HCT116 (cell line): ENCODE data around the gene DEPDC4. TPM values are rescaled to one million over a fixed set of nuclear protein-coding genes. Genes with fewer than 3 reads are reported as not detected.

Experiments
- ATAC-seq: fragments of 200-7000 bp; cut with Tn5 transposase; 2 replicates; pipeline ENCODE4 v1.9.1; 2020; ENCODE audit warnings: mild to moderate bottlenecking, moderate library complexity
- BruUV-seq: library from RNA; stranded (reverse); fragments of 400-500 nt; replicated peaks from 2 replicates; lab custom pipeline; 2021; lab: Mats Ljungman, UMichigan
- CTCF ChIA-PET: fragments of 300-600 bp; sonication (Branson Sonifier 250); formaldehyde crosslinking; loops from one replicate; lab custom pipeline; 2021; ENCODE audit warnings: antibody characterized with exemption; lab: Charles Lee
- POLR2A ChIA-PET: fragments of 300-600, 350-600 bp; sonication (Branson Sonifier 250); formaldehyde crosslinking; loops from one replicate; lab custom pipeline; 2021; ENCODE audit warnings: antibody characterized with exemption; lab: Charles Lee
- RAD21 ChIA-PET, 2 experiments: fragments of 300-600 bp; sonication (Branson Sonifier 250); formaldehyde crosslinking; loops; one replicate each; lab custom pipeline; 2023; ENCODE audit warnings: low total read pairs in 2 of 2; ENCODE audit not compliant: uncharacterized antibody in 2 of 2, unreplicated experiment in 2 of 2, low non-redundant PET in 1 of 2; lab: Charles Lee
- DNase-seq: peaks from one replicate; pipeline ENCODE4 v3.0.0-alpha.2; 2010; ENCODE audit warnings: low read depth, low spot score
- H2AFZ ChIP-seq: fragments of 200-600 bp; shearing (Covaris generic), sonication (generic); 2 replicates; pipeline ENCODE4 v1.6.1; 2017; ENCODE audit warnings: low read depth, mixed run types, mixed read lengths, antibody characterized with exemption, low read length; ENCODE audit not compliant: poor library complexity, severe bottlenecking
- H3K27ac ChIP-seq: 2 replicates; pipeline ENCODE4 v1.5.1; 2012; ENCODE audit warnings: low read depth, low read length
- H3K27me3 ChIP-seq: fragments of 200-600 bp; sonication (generic); 2 replicates; pipeline ENCODE4 v1.6.1; 2016; ENCODE audit warnings: mixed run types, low read length, mixed read lengths; ENCODE audit not compliant: insufficient read depth
- H3K36me3 ChIP-seq, 2 experiments: fragments of 200-500 bp in 1 of 2; fragments of 200-600 bp in 1 of 2; sonication (Bioruptor generic) in 1 of 2; sonication (generic) in 1 of 2; 2 replicates each; pipeline versions ENCODE4 v1.5.1 to v1.6.1; 2014 to 2016; ENCODE audit warnings: low read length in 2 of 2, inconsistent platforms in 1 of 2, mixed read lengths in 1 of 2, mixed run types in 1 of 2; ENCODE audit not compliant: insufficient read depth in 2 of 2, control insufficient read depth in 1 of 2
- H3K4me1 ChIP-seq, 2 experiments: fragments of 200-600 bp in 1 of 2; sonication (generic) in 1 of 2; 2 replicates each; pipeline versions ENCODE4 v1.5.1 to v1.6.1; 2012 to 2017; ENCODE audit warnings: low read length in 2 of 2, inconsistent platforms in 1 of 2, mild to moderate bottlenecking in 1 of 2, mixed read lengths in 1 of 2, mixed run types in 1 of 2, moderate library complexity in 1 of 2; ENCODE audit not compliant: insufficient read depth in 2 of 2, control insufficient read depth in 1 of 2
- H3K4me2 ChIP-seq: fragments of 200-600 bp; sonication (generic); 2 replicates; pipeline ENCODE4 v1.6.1; 2017; ENCODE audit warnings: mixed run types, low read length, mixed read lengths
- H3K4me3 ChIP-seq, 2 experiments: fragments of 200-600 bp in 1 of 2; sonication (generic) in 1 of 2; replicated peaks in 1 of 2; 2 replicates each; pipeline ENCODE4 v1.5.1; 2011 to 2016; ENCODE audit warnings: low read length in 2 of 2, control low read depth in 1 of 2, low read depth in 1 of 2, mild to moderate bottlenecking in 1 of 2, mixed read lengths in 1 of 2, mixed run types in 1 of 2
- H3K79me2 ChIP-seq: fragments of 200-600 bp; sonication (generic); 2 replicates; pipeline ENCODE4 v1.6.1; 2017; ENCODE audit warnings: mild to moderate bottlenecking, mixed run types, low read length, moderate library complexity, mixed read lengths; ENCODE audit not compliant: insufficient read depth
- H3K9ac ChIP-seq: fragments of 200-600 bp; sonication (generic); 2 replicates; pipeline ENCODE4 v1.6.1; 2016; ENCODE audit warnings: low read length, mixed read lengths
- H3K9me2 ChIP-seq: fragments of 200-600 bp; sonication (generic), shearing (Covaris generic); 2 replicates; pipeline ENCODE4 v1.6.1; 2017; ENCODE audit warnings: mixed run types, mild to moderate bottlenecking, moderate library complexity; ENCODE audit not compliant: insufficient read depth
- H3K9me3 ChIP-seq, 2 experiments: fragments of 200-500 bp in 1 of 2; fragments of 200-600 bp in 1 of 2; sonication (Bioruptor generic) in 1 of 2; sonication (generic) in 1 of 2; 2 replicates each; pipeline ENCODE4 v1.6.1; 2014 to 2017; ENCODE audit warnings: low read length in 2 of 2, mixed read lengths in 2 of 2, inconsistent platforms in 1 of 2, low read depth in 1 of 2, mild to moderate bottlenecking in 1 of 2, mixed run types in 1 of 2, moderate library complexity in 1 of 2; ENCODE audit not compliant: control insufficient read depth in 1 of 2, insufficient read depth in 1 of 2
- H4K20me1 ChIP-seq: fragments of 200-600 bp; sonication (generic), shearing (Covaris generic); 2 replicates; pipeline ENCODE4 v1.6.1; 2017; ENCODE audit warnings: mixed run types, mild to moderate bottlenecking, moderate library complexity; ENCODE audit not compliant: insufficient read depth
- CEBPB ChIP-seq: IDR thresholded peaks from 2 replicates; pipeline ENCODE4 v1.6.1; 2012; ENCODE audit warnings: low read depth
- CTCF ChIP-seq, 3 experiments: fragments of 200-600 bp in 1 of 3; sonication (generic) in 1 of 3; IDR thresholded peaks in 2 of 3; conservative IDR thresholded peaks in 1 of 3; 2 replicates each; pipeline ENCODE4 v1.5.1; 2012 to 2017; ENCODE audit warnings: low read depth in 2 of 3, low read length in 2 of 3, antibody characterized with exemption in 1 of 3, borderline replicate concordance in 1 of 3, control low read depth in 1 of 3, mild to moderate bottlenecking in 1 of 3, mixed read lengths in 1 of 3, mixed run types in 1 of 3, moderate library complexity in 1 of 3; ENCODE audit not compliant: insufficient read depth in 1 of 3
- EGR1 ChIP-seq: IDR thresholded peaks from 2 replicates; pipeline ENCODE4 v1.6.1; 2012; ENCODE audit warnings: low read depth
- EZH2 ChIP-seq: fragments of 200-600 bp; sonication (generic); IDR thresholded peaks from 2 replicates; pipeline ENCODE4 v1.6.1; 2017; ENCODE audit warnings: antibody characterized with exemption, mixed run types
- EZH2phosphoT487 ChIP-seq: fragments of 200-600 bp; IDR thresholded peaks from 2 replicates; pipeline ENCODE4 v1.6.1; 2018; ENCODE audit warnings: antibody characterized with exemption, borderline replicate concordance
- FOSL1 ChIP-seq: IDR thresholded peaks from 2 replicates; pipeline ENCODE4 v1.6.1; 2012; ENCODE audit warnings: low read depth
- JUND ChIP-seq: IDR thresholded peaks from 2 replicates; pipeline ENCODE4 v1.6.1; 2012
- POLR2A ChIP-seq: IDR thresholded peaks from 2 replicates; pipeline ENCODE4 v1.7.0; 2011; ENCODE audit warnings: borderline replicate concordance; ENCODE audit not compliant: insufficient read depth, insufficient read length; ENCODE audit errors: extremely low read depth
- SP1 ChIP-seq: IDR thresholded peaks from 2 replicates; pipeline ENCODE4 v1.6.1; 2012; ENCODE audit warnings: low read depth
- SRF ChIP-seq: IDR thresholded peaks from 2 replicates; pipeline ENCODE4 v1.6.1; 2012; ENCODE audit warnings: low read depth
- TCF7L2 ChIP-seq: IDR thresholded peaks from 2 replicates; pipeline ENCODE4 v1.7.0; 2011; ENCODE audit warnings: borderline replicate concordance, inconsistent platforms; ENCODE audit not compliant: insufficient read depth, insufficient read length; ENCODE audit errors: extremely low read depth
- YY1 ChIP-seq: IDR thresholded peaks from 2 replicates; pipeline ENCODE4 v1.6.1; 2011; ENCODE audit warnings: low read length, low read depth, moderate library complexity, mild to moderate bottlenecking; ENCODE audit not compliant: insufficient replicate concordance; ENCODE audit errors: extremely low read depth
- ZBTB33 ChIP-seq: IDR thresholded peaks from 2 replicates; pipeline ENCODE4 v1.6.1; 2011; ENCODE audit warnings: mild to moderate bottlenecking, low read length, moderate library complexity; ENCODE audit not compliant: insufficient replicate concordance; ENCODE audit errors: extremely low read depth
- ZFX ChIP-seq: fragments of 450-650 bp; IDR thresholded peaks from 2 replicates; pipeline ENCODE4 v1.6.1; 2017
- intact Hi-C: fragments of 100-400 bp; cut with micrococcal nuclease; formaldehyde crosslinking; loops from 2 replicates; pipeline ENCODE4 v1.10.0; 2022
- total RNA-seq: library from RNA; stranded (reverse); gene quantifications from one replicate; pipeline ENCODE4 v1.2.1, GENCODE V29; 2021; ENCODE audit not compliant: unreplicated experiment

The DEPDC4 gene
- total RNA-seq, 1 experiment from 2014 or later: 3.4 TPM

- no peak for TF ChIP-seq CTCF (IDR thresholded peaks at IDR 0.05 in 2 of 3, conservative IDR thresholded peaks at IDR 0.05 in 1 of 3; ENCODE audit: borderline replicate concordance in 1 of 3, insufficient read depth in 1 of 3, low read depth in 2 of 3, low read length in 2 of 3)
- no peak for TF ChIP-seq CEBPB
- TF ChIP-seq SP1: no peak
- TF ChIP-seq POLR2A: no peak
- no peak for TF ChIP-seq ZFX
- no peak for TF ChIP-seq TCF7L2
- TF ChIP-seq YY1: no peak
- TF ChIP-seq FOSL1: no peak
- TF ChIP-seq JUND: no peak
- no peak for TF ChIP-seq EZH2
- no peak for TF ChIP-seq EGR1
- TF ChIP-seq EZH2phosphoT487: no peak
Observed at GRCh38 chr12:100247765-100248164, 19.1 kb downstream of the DEPDC4 start (continued).

- POLR2A ChIA-PET: no interaction called here
- no peak for TF ChIP-seq FOSL1
- no peak for TF ChIP-seq CTCF (IDR thresholded peaks at IDR 0.05 in 2 of 3, conservative IDR thresholded peaks at IDR 0.05 in 1 of 3; ENCODE audit: borderline replicate concordance in 1 of 3, insufficient read depth in 1 of 3, low read depth in 2 of 3, low read length in 2 of 3)
- no peak for TF ChIP-seq ZFX
- no peak for TF ChIP-seq EGR1
- TF ChIP-seq TCF7L2: no peak
- TF ChIP-seq ZBTB33: no peak
- no peak for TF ChIP-seq SRF
Observed at GRCh38 chr12:100243137-100243536, 23.7 kb downstream of the DEPDC4 start.

More at GRCh38 chr12:100243137-100243536, 23.7 kb downstream of the DEPDC4 start:
- H2AFZ ChIP-seq: no peak overlapping the region
- no peaks in the 10 kb centered on the region for H3K4me1 ChIP-seq
- H3K9me2 ChIP-seq: no peaks in the 10 kb centered on the region
- RAD21 ChIA-PET: no interaction called here
- no peaks in the 10 kb centered on the region for H3K79me2 ChIP-seq
- no peaks in the 10 kb centered on the region for H3K27me3 ChIP-seq
- DNase-seq (no peak), ATAC-seq (no peak)
- CTCF ChIA-PET: no interaction called here
- no peak overlapping the region for H3K27ac ChIP-seq
- no peak overlapping the region for H3K4me3 ChIP-seq
- H3K9me3 ChIP-seq: no peaks in the 10 kb centered on the region
- intact Hi-C loops: no loop called here
- no peaks in the 10 kb centered on the region for H3K36me3 ChIP-seq
- no peak overlapping the region for H3K9ac ChIP-seq
- H3K4me2 ChIP-seq: no peak overlapping the region
- no TSS peak for BruUV-seq
- H4K20me1 ChIP-seq: no peaks in the 10 kb centered on the region
